H1 (cell line): Measurements from ENCODE around the gene ACYP2.

Experiments used
- ASH2L ChIP-seq: fragments of 200-600, 300-600 bp; sonication (generic); IDR thresholded peaks from one replicate; pipeline ENCODE4 v1.7.1; 2017; ENCODE audit warnings: low read length
- ATF2 ChIP-seq: IDR thresholded peaks from 2 replicates; pipeline ENCODE4 v1.6.1; 2012; ENCODE audit warnings: low read length, inconsistent platforms
- ATF3 ChIP-seq: IDR thresholded peaks from 2 replicates; pipeline ENCODE4 v1.6.1; 2011; ENCODE audit warnings: low read depth, mild to moderate bottlenecking, low read length; ENCODE audit not compliant: insufficient read depth
- CTCF ChIP-seq, 3 experiments: IDR thresholded peaks; 1 replicate in 2 of 3; 2 replicates in 1 of 3; pipeline versions ENCODE4 v1.5.1 to v1.6.1; 2011; ENCODE audit warnings: low read length in 3 of 3, mild to moderate bottlenecking in 3 of 3, inconsistent platforms in 2 of 3, low read depth in 1 of 3, moderate library complexity in 1 of 3; ENCODE audit not compliant: insufficient read depth in 1 of 3; ENCODE audit errors: control extremely low read depth in 1 of 3
- EGR1 ChIP-seq: IDR thresholded peaks from 2 replicates; pipeline ENCODE4 v1.6.1; 2011; ENCODE audit warnings: low read depth, low read length, borderline replicate concordance
- HDAC6 ChIP-seq: IDR thresholded peaks from one replicate; pipeline ENCODE4 v1.7.1; 2012; ENCODE audit warnings: low read depth, mild to moderate bottlenecking, inconsistent platforms, low read length, moderate library complexity
- JUN ChIP-seq: IDR thresholded peaks from 2 replicates; pipeline ENCODE4 v1.6.1; 2011; ENCODE audit warnings: low read depth, mild to moderate bottlenecking, improper control_type of control experiment, low read length
- POLR2A ChIP-seq, 2 experiments: IDR thresholded peaks; 1 replicate in 1 of 2; 2 replicates in 1 of 2; pipeline ENCODE4 v1.6.1; 2011; ENCODE audit warnings: low read depth in 2 of 2, low read length in 2 of 2, mild to moderate bottlenecking in 2 of 2; ENCODE audit errors: control extremely low read depth in 1 of 2
- POLR2AphosphoS5 ChIP-seq: IDR thresholded peaks from 2 replicates; pipeline ENCODE4 v1.6.1; 2011; ENCODE audit warnings: low read depth, low read length
- RAD21 ChIP-seq, 2 experiments: IDR thresholded peaks in 1 of 2; conservative IDR thresholded peaks in 1 of 2; 2 replicates each; pipeline ENCODE4 v1.6.1; 2011; ENCODE audit warnings: low read depth in 2 of 2, low read length in 2 of 2, improper control_type of control experiment in 1 of 2, inconsistent platforms in 1 of 2, mild to moderate bottlenecking in 1 of 2, moderate library complexity in 1 of 2
- SP1 ChIP-seq: IDR thresholded peaks from 2 replicates; pipeline ENCODE4 v1.6.1; 2011; ENCODE audit warnings: low read depth, low read length
- SRF ChIP-seq: IDR thresholded peaks from 2 replicates; pipeline ENCODE4 v1.6.1; 2011; ENCODE audit warnings: mild to moderate bottlenecking, low read depth, low read length, moderate library complexity
- TAF1 ChIP-seq: IDR thresholded peaks from 2 replicates; pipeline ENCODE4 v1.6.1; 2011; ENCODE audit warnings: mild to moderate bottlenecking, low read depth, low read length

- no peak for TF ChIP-seq POLR2AphosphoS5
- TF ChIP-seq POLR2A (IDR thresholded peaks at IDR 0.05; ENCODE audit: control extremely low read depth in 1 of 2, low read depth in 2 of 2, low read length in 2 of 2): no peak
- no peak for TF ChIP-seq ATF2
- TF ChIP-seq ASH2L: no peak
- TF ChIP-seq ATF3: no peak
- no peak for TF ChIP-seq JUN
- TF ChIP-seq CTCF (IDR thresholded peaks at IDR 0.05; ENCODE audit: control extremely low read depth in 1 of 3, insufficient read depth in 1 of 3, low read depth in 1 of 3, low read length in 3 of 3): no peak
- TF ChIP-seq HDAC6: no peak
- TF ChIP-seq RAD21 (IDR thresholded peaks at IDR 0.05 in 1 of 2, conservative IDR thresholded peaks at IDR 0.05 in 1 of 2; ENCODE audit: low read depth in 2 of 2, low read length in 2 of 2): no peak
- no peak for TF ChIP-seq SRF
- TF ChIP-seq EGR1: no peak
- no peak for TF ChIP-seq TAF1
- no peak for TF ChIP-seq SP1
Observed at GRCh38 chr2:54114936-54115283, 505 bp upstream of the ACYP2 start.
